ENCODE results near the gene ANO6. TPM values are rescaled to one million over a fixed set of nuclear protein-coding genes. Genes with fewer than 3 reads are reported as not detected.

Gene ANO6
- polyA plus RNA-seq, 1 donor (not counting 4 experiments of a cell fraction or from before 2014, with no cell fraction given): 64.3 TPM

- no peak overlapping the region for H3K9ac ChIP-seq (ENCODE audit: control insufficient read depth, extremely low read depth, insufficient read depth, low read length)
- peaks cover 11% of the 10 kb centered on the region for H3K79me2 ChIP-seq (ENCODE audit: control insufficient read depth, insufficient read depth, low read length)
- H3K9me1 ChIP-seq (ENCODE audit: control insufficient read depth, extremely low read depth, insufficient read depth, low read length): no peaks in the 10 kb centered on the region
- no peaks in the 10 kb centered on the region for H3K9me3 ChIP-seq (ENCODE audit: control insufficient read depth, low read depth, low read length)
- TF ChIP-seq EZH2 (IDR thresholded peaks at IDR 0.05; ENCODE audit: low read length) (no peak), CTCF (optimal IDR thresholded peaks at IDR 0.05 in 1 of 3, IDR thresholded peaks at IDR 0.05 in 1 of 3, conservative IDR thresholded peaks at IDR 0.05 in 1 of 3; ENCODE audit: extremely low read depth in 1 of 3, insufficient read depth in 2 of 3, low read length in 3 of 3) (no peak)
- H3K4me2 ChIP-seq (ENCODE audit: control insufficient read depth, extremely low read depth, insufficient read depth, low read depth, low read length): no peak overlapping the region
- no peak overlapping the region for H2AFZ ChIP-seq (ENCODE audit: control insufficient read depth, low read length)
- dilution Hi-C loops (cut with MboI; ENCODE audit: extremely low pct_ligation_motif_present, low sequenced_read_pairs): no loop called here
- H4K20me1 ChIP-seq (ENCODE audit: control insufficient read depth, extremely low read depth, insufficient read depth, low read length): peaks cover 2% of the 10 kb centered on the region
- H3K27ac ChIP-seq (ENCODE audit: control insufficient read depth, insufficient read depth, low read length): no peak overlapping the region
- no peaks in the 10 kb centered on the region for H3K27me3 ChIP-seq (ENCODE audit: control insufficient read depth, extremely low read depth, insufficient read depth, low read length)
- peaks cover 17% of the 10 kb centered on the region for H3K4me1 ChIP-seq (ENCODE audit: control insufficient read depth, extremely low read depth, insufficient read depth, low read length)
- DNase-seq (ENCODE audit: low read depth, low spot score): no peak
- no peak overlapping the region for H3K4me3 ChIP-seq (ENCODE audit: control insufficient read depth in 2 of 3, extremely low read depth in 1 of 3, insufficient read depth in 2 of 3, low read depth in 1 of 3, low read length in 3 of 3)
- no peak for FAIRE-seq
- peaks cover 0 to 2% of the 10 kb centered on the region in 2 experiments for H3K36me3 ChIP-seq (ENCODE audit: control insufficient read depth in 2 of 2, extremely low read depth in 1 of 2, insufficient read depth in 2 of 2, low read length in 2 of 2)
Observed at GRCh38 chr12:45337835-45338234, 121.9 kb downstream of the ANO6 start.

GRCh38 chr12:45338272-45338671, 122.4 kb downstream of the ANO6 start:
- Histone ChIP-seq H3K79me2 (ENCODE audit: control insufficient read depth, insufficient read depth, low read length) (peaks cover 11% of the 10 kb centered on the region), H3K27me3 (ENCODE audit: control insufficient read depth, extremely low read depth, insufficient read depth, low read length) (no peaks in the 10 kb centered on the region), H3K9me3 (ENCODE audit: control insufficient read depth, low read depth, low read length) (no peaks in the 10 kb centered on the region), H4K20me1 (ENCODE audit: control insufficient read depth, extremely low read depth, insufficient read depth, low read length) (peaks cover 2% of the 10 kb centered on the region), H3K4me1 (ENCODE audit: control insufficient read depth, extremely low read depth, insufficient read depth, low read length) (peaks cover 21% of the 10 kb centered on the region), H2AFZ (ENCODE audit: control insufficient read depth, low read length) (no peak overlapping the region), H3K9me1 (ENCODE audit: control insufficient read depth, extremely low read depth, insufficient read depth, low read length) (no peaks in the 10 kb centered on the region), H3K9ac (ENCODE audit: control insufficient read depth, extremely low read depth, insufficient read depth, low read length) (no peak overlapping the region), H3K27ac (ENCODE audit: control insufficient read depth, insufficient read depth, low read length) (no peak overlapping the region), H3K4me2 (ENCODE audit: control insufficient read depth, extremely low read depth, insufficient read depth, low read depth, low read length) (no peak overlapping the region), H3K36me3 (ENCODE audit: control insufficient read depth in 2 of 2, extremely low read depth in 1 of 2, insufficient read depth in 2 of 2, low read length in 2 of 2) (peaks cover 0 to 4% of the 10 kb centered on the region in 2 experiments), H3K4me3 (ENCODE audit: control insufficient read depth in 2 of 3, extremely low read depth in 1 of 3, insufficient read depth in 2 of 3, low read depth in 1 of 3, low read length in 3 of 3) (no peak overlapping the region)
- FAIRE-seq (no peak), DNase-seq (ENCODE audit: low read depth, low spot score) (no peak)
- TF ChIP-seq CTCF (optimal IDR thresholded peaks at IDR 0.05 in 1 of 3, IDR thresholded peaks at IDR 0.05 in 1 of 3, conservative IDR thresholded peaks at IDR 0.05 in 1 of 3; ENCODE audit: extremely low read depth in 1 of 3, insufficient read depth in 2 of 3, low read length in 3 of 3): no peak
- TF ChIP-seq EZH2 (IDR thresholded peaks at IDR 0.05; ENCODE audit: low read length): no peak
- dilution Hi-C loops (cut with MboI; ENCODE audit: extremely low pct_ligation_motif_present, low sequenced_read_pairs): no loop called here

Data from keratinocyte (primary cell).